ENCODE measurements around the gene OBSCN.
"Not testable (repeated sequence)": the region's sequence is repeated elsewhere in the genome, so short reads cannot be mapped to it uniquely, and the experiment has no call there.

The OBSCN gene

DNA sequence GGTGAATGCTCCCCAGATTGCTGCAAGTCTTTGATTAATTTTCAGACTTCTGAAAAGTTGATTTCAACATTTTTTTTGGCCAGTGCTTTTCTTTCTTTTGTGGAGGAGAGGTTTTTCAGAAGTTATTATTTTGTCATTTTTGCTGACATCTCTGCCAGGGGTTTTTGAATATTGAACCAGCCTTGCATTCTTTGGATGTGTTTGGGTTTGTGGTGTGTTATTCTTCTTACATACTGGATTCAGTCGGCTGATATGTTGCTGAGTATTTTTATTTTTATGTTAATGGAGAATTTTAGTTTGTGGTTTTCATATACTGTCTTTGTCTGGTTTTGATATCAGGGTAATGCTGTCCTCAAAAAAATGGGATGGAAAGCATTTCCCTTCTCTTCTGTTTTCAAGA lies 25.3 kb downstream of the OBSCN start:
- DNase-seq: no peak

DNA sequence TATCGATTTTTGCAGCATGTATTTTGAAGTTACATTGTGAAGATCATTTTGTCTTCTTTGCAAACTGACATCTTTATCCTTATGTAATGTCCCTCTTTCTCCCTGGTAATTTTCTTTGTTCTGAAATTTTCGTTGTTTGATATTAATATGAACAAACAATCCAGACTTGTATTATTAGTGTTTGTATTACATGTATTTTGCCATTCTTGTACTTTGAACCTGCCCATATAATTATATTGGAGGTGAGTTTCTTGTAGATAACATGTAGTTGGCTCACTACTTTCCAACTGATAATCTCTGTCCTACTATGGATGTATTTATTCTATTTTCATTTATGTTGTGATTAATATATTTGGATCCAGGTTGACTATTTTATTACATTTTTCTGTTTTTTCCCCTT lies 27.1 kb downstream of the OBSCN start:
- no peak for DNase-seq

DNA sequence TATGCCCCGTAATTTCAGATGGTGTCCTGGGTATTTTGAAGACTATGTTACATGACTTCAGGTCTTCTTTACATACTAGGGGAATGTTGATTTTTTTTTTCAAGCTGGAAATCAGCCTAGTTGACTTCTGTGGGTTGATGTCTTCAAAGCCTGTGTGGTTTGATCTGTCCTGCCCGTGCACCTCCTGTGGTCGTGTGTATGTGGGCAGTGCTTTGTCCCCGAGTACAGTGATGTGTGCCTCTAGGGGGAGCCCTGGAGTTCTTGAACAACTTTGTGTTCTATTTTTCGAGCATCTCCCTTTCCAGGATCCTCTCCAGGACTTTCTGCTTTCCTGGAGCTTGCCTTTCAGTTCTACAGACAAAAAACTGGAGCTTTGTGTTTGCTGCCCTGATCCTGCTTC lies 28.9 kb downstream of the OBSCN start:
- DNase-seq: peak; percentile 56

DNA sequence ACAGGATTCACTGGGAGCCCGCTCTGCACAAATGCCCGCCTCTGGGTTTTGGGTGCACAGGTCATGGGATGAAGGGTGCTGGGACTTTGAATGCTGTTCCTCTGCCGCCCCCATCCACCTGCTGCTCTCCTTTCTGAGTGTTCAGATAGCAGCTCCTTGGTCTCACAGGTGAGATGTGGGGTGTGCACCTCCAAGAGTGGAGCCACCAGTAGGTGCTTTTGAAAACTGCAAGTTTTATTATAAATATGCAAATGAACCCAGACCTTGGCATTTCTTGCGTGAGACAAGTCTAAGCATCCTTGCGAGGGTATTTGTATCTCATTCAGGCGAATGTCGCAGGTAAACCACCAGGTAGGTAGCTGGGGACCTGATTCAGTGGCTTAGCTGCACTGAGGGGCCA lies 30.2 kb downstream of the OBSCN start:
- no peak for DNase-seq

DNA sequence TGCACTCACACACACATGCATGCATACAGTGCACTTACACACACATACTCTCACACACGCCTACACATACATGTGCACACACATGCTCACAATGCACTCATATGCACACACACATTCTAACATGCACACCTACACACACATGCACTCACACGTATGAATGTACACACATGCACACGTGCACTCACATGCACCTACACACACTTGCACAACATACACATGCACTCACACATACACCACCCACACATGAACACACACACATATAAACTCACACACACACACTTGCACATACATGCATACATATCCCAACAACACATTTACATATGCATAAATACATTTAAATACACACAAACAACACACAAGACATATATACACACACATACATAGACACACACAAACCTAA lies 30.6 kb downstream of the OBSCN start:
- DNase-seq: no peak

DNA sequence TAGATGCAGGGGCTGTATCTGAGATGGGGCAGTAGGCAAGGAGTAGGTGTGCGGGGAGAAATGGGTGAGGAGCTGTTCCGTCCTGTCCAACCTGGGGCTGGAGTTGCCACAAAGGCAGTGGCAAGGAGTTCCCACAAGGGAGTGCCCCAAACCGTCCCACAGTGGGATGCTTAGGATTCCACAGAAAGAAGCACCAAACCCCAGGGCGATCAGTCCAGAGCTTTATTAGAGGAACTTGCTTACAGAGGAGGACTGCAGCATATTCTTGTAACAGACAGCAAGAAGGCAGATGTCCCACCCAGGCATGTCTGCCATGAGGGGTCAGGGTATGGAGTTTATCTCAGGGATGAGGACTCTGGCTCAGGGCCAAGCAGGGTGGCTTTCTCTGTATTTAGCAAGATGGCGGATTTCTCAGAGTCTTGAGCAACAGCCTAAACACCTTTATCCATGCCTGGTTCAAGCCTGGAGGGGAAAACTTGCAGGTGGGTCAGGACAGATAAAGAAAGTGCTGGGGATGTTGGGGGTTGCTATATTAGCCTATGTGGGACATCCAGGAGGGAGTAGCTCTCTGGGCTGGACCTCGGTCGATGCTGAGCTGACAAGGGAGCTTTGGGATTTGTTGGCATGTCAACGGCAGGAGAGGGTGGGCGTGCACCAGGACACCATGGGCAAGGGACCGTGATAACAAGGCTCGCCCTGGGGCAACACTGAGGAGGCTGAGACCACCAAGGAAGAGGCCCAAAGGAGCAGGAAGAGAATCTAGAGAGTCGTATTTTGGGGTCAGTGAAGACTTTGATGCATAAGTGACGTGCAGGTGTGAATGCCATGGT lies 32.8 kb downstream of the OBSCN start:
- no peak for DNase-seq

DNA sequence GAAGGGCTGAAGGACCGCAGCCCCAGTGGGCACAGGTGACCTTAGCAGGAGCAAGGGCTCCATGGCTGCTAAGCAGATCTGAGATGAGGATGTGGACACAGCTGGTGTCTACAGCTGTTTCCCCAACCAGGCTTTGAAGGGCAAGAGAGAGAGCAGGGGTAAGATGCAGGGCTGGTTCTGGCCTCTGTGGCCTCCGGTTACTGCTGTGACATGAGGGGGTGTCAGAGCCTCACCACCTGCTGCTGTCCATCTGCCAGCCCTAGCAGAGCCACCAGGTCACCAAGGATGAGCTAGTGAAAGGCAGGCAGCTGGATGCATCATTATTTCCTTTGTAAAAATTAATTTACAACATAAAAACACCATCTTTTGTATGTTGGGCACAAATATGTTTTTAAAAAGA lies 33.4 kb downstream of the OBSCN start:
- DNase-seq: no peak

DNA sequence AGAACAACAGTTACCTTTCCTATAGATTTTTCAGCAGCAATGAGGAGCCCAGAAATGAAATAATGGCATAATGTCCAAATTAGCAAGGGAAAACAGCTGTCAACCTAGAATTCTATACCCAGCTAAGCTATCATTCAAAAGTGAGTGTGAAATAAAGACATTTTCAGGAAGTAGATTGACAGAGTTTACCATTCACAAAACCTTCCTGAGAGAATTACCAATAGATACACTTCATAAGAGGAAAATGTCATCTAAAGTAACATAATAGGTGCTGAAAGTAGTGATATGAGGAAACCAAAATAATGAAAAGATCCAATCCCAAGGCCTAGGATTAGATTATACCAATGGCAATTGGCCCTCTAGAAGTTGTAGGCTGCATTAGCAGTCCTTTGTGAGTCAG lies 34.6 kb downstream of the OBSCN start:
- DNase-seq: peak; percentile 15

DNA sequence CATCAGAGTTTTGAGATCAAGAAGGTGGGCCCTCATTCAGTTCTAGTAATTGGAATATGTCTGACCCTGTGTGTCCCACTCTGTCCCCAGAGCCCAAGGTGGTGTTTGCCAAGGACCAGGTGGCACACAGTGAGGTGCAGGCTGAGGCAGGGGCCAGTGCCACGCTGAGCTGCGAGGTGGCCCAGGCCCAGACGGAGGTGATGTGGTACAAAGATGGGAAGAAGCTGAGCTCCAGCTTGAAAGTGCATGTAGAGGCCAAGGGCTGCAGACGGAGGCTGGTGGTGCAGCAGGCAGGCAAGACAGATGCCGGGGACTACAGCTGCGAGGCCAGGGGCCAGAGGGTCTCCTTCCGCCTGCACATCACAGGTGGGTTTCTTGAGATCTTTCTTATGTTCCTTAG lies 35.2 kb downstream of the OBSCN start:
- no peak for DNase-seq

DNA sequence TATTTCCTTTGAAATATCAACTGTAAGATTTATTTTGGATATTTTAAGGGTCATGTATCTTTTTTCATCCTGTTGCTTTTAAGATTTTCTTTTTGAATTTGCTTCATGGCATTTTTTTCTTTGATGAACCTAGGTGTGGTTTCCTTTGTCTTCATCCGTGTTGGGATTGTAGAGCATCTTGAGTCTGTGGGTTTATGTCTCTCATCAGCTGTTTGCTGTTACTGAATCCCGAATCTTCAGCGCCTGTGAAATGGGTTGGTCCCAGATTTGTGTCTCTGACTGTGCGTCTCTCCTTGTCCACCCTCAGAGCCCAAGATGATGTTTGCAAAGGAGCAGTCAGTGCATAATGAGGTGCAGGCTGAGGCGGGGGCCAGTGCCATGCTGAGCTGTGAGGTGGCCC lies 36.1 kb downstream of the OBSCN start:
- not testable (repeated sequence) for DNase-seq

DNA sequence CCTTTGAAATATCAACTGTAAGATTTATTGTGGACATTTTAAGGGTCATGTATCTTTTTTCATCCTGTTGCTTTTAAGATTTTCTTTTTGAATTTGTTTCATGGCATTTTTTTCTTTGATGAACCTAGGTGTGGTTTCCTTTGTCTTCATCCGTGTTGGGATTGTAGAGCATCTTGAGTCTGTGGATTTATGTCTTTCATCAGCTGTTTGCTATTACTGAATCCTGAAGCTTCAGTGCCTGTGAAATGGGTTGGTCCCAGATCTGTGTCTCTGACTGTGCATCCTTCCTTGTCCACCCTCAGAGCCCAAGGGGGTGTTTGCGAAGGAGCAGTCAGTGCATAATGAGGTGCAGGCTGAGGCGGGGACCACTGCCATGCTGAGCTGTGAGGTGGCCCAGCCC lies 37.3 kb downstream of the OBSCN start:
- no peak for DNase-seq

DNA sequence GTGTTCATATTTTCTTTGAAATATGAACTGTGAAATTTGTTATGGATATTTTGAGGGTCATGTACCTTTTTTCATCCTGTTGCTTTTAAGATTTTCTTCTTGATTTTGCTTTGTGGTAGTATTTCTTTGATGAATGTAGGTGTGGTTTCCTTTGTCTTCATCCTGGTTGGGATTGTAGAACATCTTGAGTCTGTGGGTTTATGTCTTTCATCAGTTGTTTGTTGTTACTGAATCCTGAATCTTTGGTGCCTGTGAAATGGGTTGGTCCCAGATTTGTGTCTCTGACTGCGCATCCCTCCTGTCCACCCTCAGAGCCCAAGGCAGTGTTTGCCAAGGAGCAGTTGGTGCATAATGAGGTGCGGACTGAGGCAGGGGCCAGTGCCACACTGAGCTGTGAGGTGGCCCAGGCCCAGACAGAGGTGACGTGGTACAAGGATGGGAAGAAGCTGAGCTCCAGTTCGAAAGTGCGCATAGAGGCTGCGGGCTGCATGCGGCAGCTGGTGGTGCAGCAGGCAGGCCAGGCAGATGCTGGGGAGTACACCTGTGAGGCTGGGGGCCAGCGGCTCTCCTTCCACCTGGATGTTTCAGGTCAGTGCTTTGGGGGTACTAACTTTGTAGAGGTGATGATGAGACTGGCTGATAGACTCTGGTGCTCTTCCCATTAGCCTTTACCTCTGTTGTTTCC lies 38.5 kb downstream of the OBSCN start:
- no peak for DNase-seq

DNA sequence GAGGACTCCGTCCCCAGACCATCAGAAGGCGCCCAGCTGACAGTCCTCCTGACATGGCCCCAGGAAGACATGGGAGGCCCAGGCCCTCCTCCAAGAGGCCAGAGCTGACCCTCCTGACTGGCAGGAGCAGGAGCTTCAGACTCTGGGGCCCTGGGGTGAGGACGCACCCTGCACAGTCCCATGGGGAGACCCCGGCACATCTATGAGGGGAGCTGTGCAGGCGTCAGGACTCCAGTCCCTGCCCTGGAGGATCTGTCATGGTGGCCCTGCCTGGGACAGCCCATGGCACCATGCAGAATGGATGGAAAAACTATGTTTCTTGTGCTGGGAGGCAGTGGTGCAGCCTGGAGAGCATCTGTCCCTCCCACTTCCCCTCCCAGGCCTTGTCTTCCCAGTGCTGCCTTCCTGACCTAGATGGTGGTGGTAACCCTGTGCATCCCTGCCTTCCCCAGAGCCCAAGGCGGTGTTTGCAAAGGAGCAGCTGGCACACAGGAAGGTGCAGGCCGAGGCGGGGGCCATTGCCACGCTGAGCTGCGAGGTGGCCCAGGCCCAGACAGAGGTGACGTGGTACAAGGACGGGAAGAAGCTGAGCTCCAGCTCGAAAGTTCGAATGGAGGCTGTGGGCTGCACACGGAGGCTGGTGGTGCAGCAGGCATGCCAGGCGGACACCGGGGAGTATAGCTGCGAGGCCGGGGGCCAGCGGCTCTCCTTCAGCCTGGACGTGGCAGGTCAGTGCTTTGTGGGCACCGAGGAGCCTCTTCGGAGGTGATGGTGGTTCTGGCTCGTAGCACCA lies 41.9 kb downstream of the OBSCN start:
- DNase-seq: no peak

DNA sequence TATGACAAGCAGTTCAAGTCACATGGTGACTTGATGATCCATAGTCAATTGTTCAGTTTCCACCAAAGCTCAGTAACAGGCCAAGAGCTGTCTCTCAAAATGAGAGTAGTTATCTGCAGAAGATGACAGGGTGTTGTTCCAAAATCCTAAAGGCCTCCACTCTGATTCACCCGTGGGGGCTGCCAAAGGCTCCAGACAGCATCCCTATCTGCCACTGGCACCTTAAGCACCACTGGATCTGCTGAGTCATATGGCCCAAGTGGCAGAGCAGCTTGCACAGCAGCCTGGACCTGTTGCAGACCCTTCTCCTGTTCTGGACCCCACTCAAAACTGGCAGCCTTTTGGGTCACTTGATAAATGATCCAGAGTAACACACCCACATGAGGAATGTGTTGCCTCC lies 44.6 kb downstream of the OBSCN start:
- DNase-seq: peak; percentile 31

DNA sequence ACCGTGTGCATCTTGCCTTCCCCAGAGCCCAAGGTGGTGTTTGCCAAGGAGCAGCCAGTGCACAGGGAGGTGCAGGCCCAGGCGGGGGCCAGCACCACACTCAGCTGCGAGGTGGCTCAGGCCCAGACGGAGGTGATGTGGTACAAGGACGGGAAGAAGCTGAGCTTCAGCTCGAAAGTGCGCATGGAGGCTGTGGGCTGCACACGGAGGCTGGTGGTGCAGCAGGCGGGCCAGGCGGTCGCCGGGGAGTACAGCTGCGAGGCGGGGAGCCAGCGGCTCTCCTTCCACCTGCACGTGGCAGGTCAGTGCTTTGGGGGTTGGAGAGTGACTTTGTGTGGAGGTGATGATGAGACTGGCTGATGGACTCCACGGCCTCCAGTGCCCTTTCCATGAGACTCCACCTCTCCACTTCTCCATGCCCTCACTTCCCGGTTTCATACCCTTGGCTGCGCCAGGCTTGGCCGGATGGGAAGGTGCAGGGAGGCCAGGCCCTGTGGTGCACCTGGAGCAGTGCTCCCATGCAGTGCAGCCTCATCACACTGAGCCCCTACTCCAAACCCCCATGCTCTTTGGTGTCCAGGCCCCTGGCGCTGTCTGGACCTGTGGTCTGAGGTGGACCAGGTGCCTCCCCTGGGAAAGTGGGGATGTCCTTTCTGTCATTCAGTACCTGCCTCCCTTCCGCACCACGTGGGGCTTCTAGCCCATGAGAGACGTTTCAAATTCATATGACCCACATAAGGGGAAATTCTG lies 49.0 kb downstream of the OBSCN start:
- DNase-seq: no peak

DNA sequence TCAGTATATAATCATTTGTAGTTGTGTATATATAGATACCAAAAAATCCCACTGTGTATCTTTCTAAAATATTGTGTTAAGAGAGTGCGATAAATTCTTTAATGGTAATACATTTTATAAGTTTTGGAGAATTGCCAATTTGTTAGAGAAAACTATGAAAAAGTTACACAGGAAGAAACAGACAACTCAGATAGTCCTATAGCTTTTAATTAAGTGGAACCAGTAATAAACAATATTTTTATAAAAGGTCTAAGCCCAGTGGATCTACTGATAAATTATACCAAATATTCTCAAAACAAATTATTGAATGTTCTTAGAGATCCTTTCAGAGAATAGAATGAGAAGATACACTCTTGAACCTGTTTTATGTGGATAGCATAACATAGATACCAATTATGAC lies 50.6 kb downstream of the OBSCN start:
- no peak for DNase-seq

DNA sequence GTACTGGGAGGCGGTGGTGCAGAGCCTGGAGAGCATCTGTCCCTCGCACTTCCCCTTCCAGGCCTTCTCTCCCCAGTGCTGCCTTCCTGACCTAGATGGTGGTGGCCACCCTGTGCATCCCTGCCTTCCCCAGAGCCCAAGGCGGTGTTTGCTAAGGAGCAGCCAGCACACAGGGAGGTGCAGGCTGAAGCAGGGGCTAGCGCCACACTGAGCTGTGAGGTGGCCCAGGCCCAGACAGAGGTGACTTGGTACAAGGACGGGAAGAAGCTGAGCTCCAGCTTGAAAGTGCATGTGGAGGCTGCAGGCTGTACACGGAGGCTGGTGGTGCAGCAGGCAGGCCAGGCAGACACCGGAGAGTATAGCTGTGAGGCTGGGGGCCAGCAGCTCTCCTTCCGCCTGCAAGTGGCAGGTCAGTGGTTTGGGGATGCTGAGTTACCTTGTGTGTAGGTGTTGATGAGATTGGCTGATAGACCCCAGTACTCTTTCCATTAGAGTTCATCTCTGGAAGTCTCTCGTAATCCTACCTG lies 51.6 kb downstream of the OBSCN start:
- no peak for DNase-seq

DNA sequence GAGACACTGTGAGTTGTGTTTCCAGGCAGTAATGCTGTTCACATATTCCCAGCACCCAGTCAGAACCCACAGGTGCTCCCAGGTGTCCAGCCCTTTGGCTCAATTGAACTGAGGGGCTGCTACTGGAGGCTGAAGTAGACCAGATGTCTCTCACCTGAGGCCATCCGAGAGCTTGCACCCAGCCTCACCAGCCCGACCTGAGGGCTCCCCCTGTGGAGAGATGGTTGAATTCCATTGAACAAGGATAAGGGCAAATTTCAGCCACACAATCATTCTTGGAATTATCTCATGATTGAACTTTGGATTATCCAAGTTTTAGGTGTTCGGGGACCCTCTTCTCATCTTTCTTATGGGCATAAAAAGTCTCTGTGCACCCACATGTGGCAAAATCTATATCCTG lies 52.1 kb downstream of the OBSCN start:
- DNase-seq: no peak

DNA sequence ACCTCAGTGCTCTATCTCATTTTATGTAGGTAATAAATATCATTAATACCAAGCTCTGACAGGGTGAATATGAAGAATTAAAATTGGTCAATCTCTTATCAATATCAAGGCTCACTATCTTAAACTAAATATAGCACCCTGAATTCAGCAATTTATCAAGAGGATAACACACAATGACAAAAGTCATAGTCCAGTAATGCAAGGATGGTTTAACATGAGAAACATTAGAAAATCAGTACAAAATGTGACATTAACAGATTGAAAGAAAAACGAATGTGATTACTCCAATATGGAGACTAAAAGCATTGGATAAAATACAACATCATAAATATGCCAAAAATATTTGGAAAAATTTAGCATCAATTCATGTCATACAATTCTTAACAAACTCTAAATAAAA lies 53.9 kb downstream of the OBSCN start:
- no peak for DNase-seq

DNA sequence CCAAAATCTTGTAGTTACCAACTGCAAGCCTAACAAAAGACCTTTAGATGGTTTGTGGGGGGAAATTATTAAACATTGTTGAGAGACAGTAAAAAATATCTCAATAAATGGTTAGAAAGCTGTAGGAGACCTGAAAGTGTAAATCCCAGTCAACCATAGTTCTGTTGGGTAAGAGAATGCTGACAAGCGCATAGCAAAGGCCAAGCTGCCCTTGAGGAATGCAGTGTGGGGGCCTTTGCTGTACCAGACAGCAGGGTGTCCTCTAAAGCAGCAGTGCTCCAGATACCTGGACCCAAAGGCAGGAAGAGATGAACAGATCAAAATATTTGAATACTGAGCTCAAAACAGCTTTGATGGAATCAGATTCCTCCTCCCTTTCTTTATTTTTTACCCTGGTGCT lies 54.6 kb downstream of the OBSCN start:
- no peak for DNase-seq

DNA sequence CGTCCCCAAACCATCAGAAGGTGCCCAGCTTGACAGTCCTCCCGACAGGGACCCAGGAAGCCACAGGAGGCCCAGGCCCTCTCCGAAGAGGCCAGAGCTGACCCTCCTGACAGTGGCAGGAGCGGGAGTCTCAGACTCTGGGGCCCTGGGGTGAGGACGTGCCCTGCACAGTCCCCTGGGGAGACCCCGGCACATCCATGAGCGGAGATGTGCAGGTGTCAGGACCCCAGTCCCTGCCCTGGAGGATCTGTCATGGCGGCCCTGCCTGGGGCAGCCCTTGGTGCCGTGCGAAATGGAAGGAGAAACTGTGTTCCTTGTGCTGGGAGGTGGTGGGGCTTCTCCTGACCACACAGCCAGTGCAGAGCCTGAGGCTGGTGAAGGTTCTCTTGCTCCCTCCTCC lies 55.8 kb downstream of the OBSCN start:
- DNase-seq: no peak

DNA sequence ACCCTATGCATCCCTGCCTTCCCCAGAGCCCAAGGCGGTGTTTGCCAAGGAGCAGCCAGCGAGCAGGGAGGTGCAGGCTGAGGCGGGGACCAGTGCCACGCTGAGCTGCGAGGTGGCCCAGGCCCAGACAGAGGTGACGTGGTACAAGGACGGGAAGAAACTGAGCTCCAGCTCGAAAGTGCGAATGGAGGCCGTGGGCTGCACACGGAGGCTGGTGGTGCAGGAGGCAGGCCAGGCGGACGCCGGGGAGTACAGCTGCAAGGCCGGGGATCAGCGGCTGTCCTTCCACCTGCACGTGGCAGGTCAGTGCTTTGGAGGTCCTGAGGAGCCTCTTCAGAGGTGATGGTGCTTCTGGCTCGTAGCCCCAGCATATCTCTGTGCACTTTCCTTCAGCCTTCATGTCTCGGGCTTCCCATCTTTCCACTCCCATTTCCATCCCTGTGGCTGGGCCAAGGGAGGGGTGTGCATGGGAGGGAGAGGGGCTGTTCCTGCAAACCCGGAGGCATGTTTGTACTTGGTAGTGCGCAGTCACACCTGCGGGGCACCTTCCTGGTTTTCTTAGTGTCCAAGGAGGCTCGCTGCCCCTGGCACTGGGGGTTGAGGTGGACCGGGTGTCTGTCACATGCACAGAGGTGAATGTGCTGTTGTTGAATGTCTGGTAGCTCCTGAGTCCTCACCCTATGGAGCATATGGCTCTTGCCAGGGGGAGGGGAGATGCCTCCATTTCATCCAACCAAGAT lies 56.4 kb downstream of the OBSCN start:
- DNase-seq: no peak
